Panc1 (cell line): Measurements from ENCODE around the gene SZT2. TPM values are rescaled to one million over a fixed set of nuclear protein-coding genes. Genes with fewer than 3 reads are reported as not detected.
A peak's percentile ranks its signal among the peaks of the same experiment; 100 is the strongest.
"Not testable (repeated sequence)": the region's sequence is repeated elsewhere in the genome, so short reads cannot be mapped to it uniquely, and the experiment has no call there.

Experiments used
- ATAC-seq: fragments of 200-7000 bp; cut with Tn5 transposase; 2 replicates; pipeline ENCODE4 v1.9.1; 2020; ENCODE audit warnings: mild to moderate bottlenecking, moderate library complexity
- BruUV-seq: library from RNA; stranded (reverse); fragments of 400-500 nt; replicated peaks from 2 replicates; lab custom pipeline; 2021; lab: Mats Ljungman, UMichigan
- CTCF ChIA-PET: fragments of 300-600 bp; sonication (Branson Sonifier 250); formaldehyde crosslinking; loops from one replicate; lab custom pipeline; 2022; ENCODE audit warnings: antibody characterized with exemption; lab: Charles Lee
- POLR2A ChIA-PET: fragments of 300-600 bp; sonication (Branson Sonifier 250); formaldehyde crosslinking; loops from one replicate; lab custom pipeline; 2022; ENCODE audit warnings: antibody characterized with exemption; lab: Charles Lee
- DNase-seq: peaks from one replicate; pipeline ENCODE4 v3.0.0-alpha.2; 2010; ENCODE audit warnings: low read depth, low spot score
- H3K27ac ChIP-seq: 2 replicates; pipeline ENCODE4 v1.5.1; 2011; ENCODE audit warnings: mild to moderate bottlenecking, low read length, inconsistent platforms
- H3K27me3 ChIP-seq: fragments of 200-500 bp; sonication (Bioruptor generic); 2 replicates; pipeline ENCODE4 v1.6.0; 2014; ENCODE audit warnings: low read length, inconsistent platforms; ENCODE audit not compliant: control insufficient read depth, insufficient read depth
- H3K36me3 ChIP-seq: fragments of 200-500 bp; sonication (Bioruptor generic); 2 replicates; pipeline ENCODE4 v1.5.1; 2014; ENCODE audit warnings: inconsistent platforms, mild to moderate bottlenecking, low read length, moderate library complexity; ENCODE audit not compliant: control insufficient read depth, insufficient read depth
- H3K4me1 ChIP-seq: 2 replicates; pipeline ENCODE4 v1.5.1; 2011; ENCODE audit warnings: inconsistent platforms, mild to moderate bottlenecking, low read length, moderate library complexity; ENCODE audit not compliant: control insufficient read depth, insufficient read depth
- H3K4me3 ChIP-seq, 2 experiments: 2 replicates each; pipeline ENCODE4 v1.5.1; 2011 to 2012; ENCODE audit warnings: low read depth in 2 of 2, low read length in 2 of 2, mild to moderate bottlenecking in 2 of 2, inconsistent platforms in 1 of 2, moderate library complexity in 1 of 2
- H3K9me3 ChIP-seq: fragments of 200-500 bp; sonication (Bioruptor generic); 2 replicates; pipeline ENCODE4 v1.5.1; 2014; ENCODE audit warnings: low read depth, mild to moderate bottlenecking, inconsistent platforms, low read length, moderate library complexity; ENCODE audit not compliant: control insufficient read depth, insufficient read depth
- CTCF ChIP-seq: fragments of 450-650 bp; IDR thresholded peaks from 2 replicates; pipeline ENCODE4 v1.5.1; 2017; ENCODE audit warnings: mild to moderate bottlenecking
- POLR2AphosphoS5 ChIP-seq: IDR thresholded peaks from 2 replicates; pipeline ENCODE4 v1.6.1; 2012; ENCODE audit warnings: mild to moderate bottlenecking, low read depth, low read length, moderate library complexity
- SIN3A ChIP-seq: IDR thresholded peaks from 2 replicates; pipeline ENCODE4 v1.6.1; 2012; ENCODE audit warnings: low read depth, mild to moderate bottlenecking, low read length, moderate library complexity, borderline replicate concordance; ENCODE audit not compliant: insufficient read depth
- TCF7L2 ChIP-seq: IDR thresholded peaks from 2 replicates; pipeline ENCODE4 v1.6.1; 2011; ENCODE audit warnings: mild to moderate bottlenecking, low read depth, low read length, inconsistent platforms
- in situ Hi-C: cut with HindIII; loops from 2 replicates; pipeline ENCODE4 v1.10.0; 2016; ENCODE audit warnings: low sequenced_read_pairs, low pct_unique_long_range_greater_than_20kb
- intact Hi-C: fragments of 100-400 bp; cut with micrococcal nuclease; formaldehyde crosslinking; loops from one replicate; pipeline ENCODE4 v1.10.0; 2022; ENCODE audit not compliant: unreplicated experiment
- total RNA-seq: library from RNA; stranded (reverse); gene quantifications from one replicate; pipeline ENCODE4 v1.2.1, GENCODE V29; 2021; ENCODE audit not compliant: unreplicated experiment
- TF ChIP-seq, protein P1 (sequence below), 2 experiments: IDR thresholded peaks; 2 replicates each; pipeline ENCODE4 v1.6.1; 2011 to 2012; ENCODE audit warnings: low read depth in 2 of 2, control low read depth in 1 of 2, low read length in 1 of 2, mild to moderate bottlenecking in 1 of 2, moderate library complexity in 1 of 2; ENCODE audit not compliant: insufficient read depth in 1 of 2

Gene SZT2
- total RNA-seq, 1 experiment from 2014 or later = 40.2 TPM

DNA sequence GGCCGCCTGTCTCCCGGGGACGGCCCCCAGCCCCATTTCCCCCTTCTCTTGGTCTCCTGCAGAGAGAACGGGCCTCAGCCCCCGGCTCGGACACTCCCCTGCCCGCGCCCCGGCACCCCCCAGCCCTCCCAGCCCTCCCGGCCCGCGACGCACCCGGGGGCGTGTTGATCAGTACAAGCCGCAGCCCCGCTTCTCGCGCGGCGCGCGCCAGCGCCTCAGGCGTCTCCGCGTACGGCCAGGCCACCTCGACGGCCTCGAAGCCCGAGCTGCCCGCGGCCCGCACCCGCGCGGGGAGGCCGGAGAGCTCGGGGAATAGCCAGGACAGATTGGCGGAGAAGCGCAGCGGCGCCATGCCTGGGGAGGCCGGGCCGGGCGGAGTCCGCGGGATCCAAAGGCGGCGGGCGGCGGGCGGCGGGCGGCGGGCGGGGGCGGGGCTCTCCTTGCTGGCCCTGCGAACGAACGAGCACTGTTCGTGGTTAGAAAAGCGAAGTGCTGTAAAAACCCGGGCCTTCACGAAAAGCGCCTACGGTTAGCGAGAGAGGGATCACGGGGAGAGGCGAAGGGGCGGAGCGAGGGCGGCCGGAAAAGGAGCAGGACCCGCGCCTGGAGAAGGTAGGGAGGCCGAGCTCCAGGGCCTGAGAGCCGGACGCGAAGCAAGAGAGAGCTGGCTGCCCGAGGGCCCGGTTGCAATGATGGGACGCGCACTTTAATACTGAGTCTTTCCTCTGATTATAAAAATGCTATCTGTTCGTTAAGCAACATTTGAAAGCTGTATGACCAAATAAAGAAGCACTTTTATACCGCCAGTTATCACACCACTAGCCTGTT, 64.0 kb downstream of the SZT2 start, which contains the start of gene HYI:
Gene HYI, minus strand, starts transcription at position 490 of the 828 bp plus-strand sequence. Its CDS starts 138 bp downstream, at position 352.
- POLR2A ChIA-PET = interaction anchor here (0.6 kb wide), 1 partner anchor 20 kb away, joined by 3 read pairs; no protein-coding TSS in a partner anchor
- intact Hi-C loops (no loop called here), in situ Hi-C loops (no loop called here)
- peak within 1 kb of the TSS; percentile 49 to 58 for H3K4me3 ChIP-seq
- H3K36me3 ChIP-seq = no peaks in the 10 kb centered on the region
- peaks cover 17% of the 10 kb centered on the region for H3K4me1 ChIP-seq
- no peak for TF ChIP-seq TCF7L2
- TF ChIP-seq POLR2AphosphoS5 = peak; percentile 61; the same call in 1 of the 2 replicates
- DNase-seq (peak; percentile 47), ATAC-seq (peak; percentile 83)
- BruUV-seq = no TSS peak
- peak within 1 kb of the TSS; percentile 96 for H3K27ac ChIP-seq
- no peaks in the 10 kb centered on the region for H3K9me3 ChIP-seq
- no peaks in the 10 kb centered on the region for H3K27me3 ChIP-seq
- CTCF ChIA-PET = interaction anchor here (0.7 kb wide), 1 partner anchor 39 kb away, joined by 13 read pairs; no protein-coding TSS in a partner anchor

DNA sequence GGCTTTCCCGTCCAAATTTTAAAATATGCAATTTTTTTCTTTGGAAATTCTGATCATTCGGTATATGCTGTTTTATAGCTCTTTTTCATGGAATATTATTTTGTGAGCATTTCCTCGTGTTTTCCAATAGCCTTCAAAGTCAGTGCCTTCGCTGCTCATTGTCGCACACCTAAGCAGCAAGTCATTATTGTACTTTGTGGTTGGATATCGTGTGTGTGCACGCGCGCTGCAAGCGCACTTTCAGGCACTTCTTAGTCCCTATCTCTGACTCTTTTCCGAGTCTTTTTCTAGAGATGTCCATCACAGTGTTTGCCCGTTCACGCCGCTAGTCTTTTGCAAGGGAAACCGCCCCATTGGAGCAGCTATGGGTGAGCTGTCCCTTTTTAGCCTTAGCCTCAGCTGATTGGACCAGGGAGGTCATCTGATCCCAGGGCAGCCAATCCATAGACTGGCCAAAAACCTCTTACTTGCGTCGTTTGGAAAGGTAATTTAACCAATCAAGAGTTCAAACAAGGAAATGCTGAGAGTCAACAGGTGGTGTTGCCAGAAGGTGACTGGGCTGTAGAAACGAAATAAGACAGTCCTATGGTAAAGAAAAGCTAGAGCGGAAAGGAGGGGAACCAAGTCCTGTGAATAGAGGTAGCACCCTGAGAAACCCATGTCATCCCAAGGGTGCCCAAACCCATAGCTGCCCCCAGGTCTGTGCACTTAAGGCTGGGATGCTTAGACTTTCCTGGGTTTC, 64.7 kb downstream of the SZT2 start:
- BruUV-seq = no TSS peak
- H3K27ac ChIP-seq = peak overlapping the region; percentile 96
- ChIA-PET CTCF (no interaction called here), POLR2A (interaction anchor here (0.6 to 1.0 kb wide), 2 partner anchors 19 to 70 kb away, joined by 3 to 4 read pairs; no protein-coding TSS in a partner anchor)
- no peaks in the 10 kb centered on the region for H3K27me3 ChIP-seq
- peak overlapping the region; percentile 49 to 58 for H3K4me3 ChIP-seq
- no peaks in the 10 kb centered on the region for H3K9me3 ChIP-seq
- H3K4me1 ChIP-seq = peaks cover 17% of the 10 kb centered on the region
- TF ChIP-seq POLR2AphosphoS5 (peak; percentile 10; the same call in 1 of the 2 replicates), SIN3A (no peak)
- DNase-seq (no peak), ATAC-seq (peak; percentile 66)
- in situ Hi-C loops (no loop called here), intact Hi-C loops (no loop called here)
- no peaks in the 10 kb centered on the region for H3K36me3 ChIP-seq

- BruUV-seq = no TSS peak
- H3K36me3 ChIP-seq = no peaks in the 10 kb centered on the region
- H3K4me1 ChIP-seq = peaks cover 17% of the 10 kb centered on the region
- in situ Hi-C loops = no loop called here
- ATAC-seq (no peak), DNase-seq (no peak)
- intact Hi-C loops = no loop called here
- no peak overlapping the region for H3K4me3 ChIP-seq
- H3K9me3 ChIP-seq = no peaks in the 10 kb centered on the region
- ChIA-PET POLR2A (interaction anchor here (0.6 to 1.0 kb wide), 2 partner anchors 23 to 70 kb away, joined by 4 to 7 read pairs; no protein-coding TSS in a partner anchor), CTCF (no interaction called here)
- no peak for TF ChIP-seq SIN3A
- TF ChIP-seq, protein P1, sequence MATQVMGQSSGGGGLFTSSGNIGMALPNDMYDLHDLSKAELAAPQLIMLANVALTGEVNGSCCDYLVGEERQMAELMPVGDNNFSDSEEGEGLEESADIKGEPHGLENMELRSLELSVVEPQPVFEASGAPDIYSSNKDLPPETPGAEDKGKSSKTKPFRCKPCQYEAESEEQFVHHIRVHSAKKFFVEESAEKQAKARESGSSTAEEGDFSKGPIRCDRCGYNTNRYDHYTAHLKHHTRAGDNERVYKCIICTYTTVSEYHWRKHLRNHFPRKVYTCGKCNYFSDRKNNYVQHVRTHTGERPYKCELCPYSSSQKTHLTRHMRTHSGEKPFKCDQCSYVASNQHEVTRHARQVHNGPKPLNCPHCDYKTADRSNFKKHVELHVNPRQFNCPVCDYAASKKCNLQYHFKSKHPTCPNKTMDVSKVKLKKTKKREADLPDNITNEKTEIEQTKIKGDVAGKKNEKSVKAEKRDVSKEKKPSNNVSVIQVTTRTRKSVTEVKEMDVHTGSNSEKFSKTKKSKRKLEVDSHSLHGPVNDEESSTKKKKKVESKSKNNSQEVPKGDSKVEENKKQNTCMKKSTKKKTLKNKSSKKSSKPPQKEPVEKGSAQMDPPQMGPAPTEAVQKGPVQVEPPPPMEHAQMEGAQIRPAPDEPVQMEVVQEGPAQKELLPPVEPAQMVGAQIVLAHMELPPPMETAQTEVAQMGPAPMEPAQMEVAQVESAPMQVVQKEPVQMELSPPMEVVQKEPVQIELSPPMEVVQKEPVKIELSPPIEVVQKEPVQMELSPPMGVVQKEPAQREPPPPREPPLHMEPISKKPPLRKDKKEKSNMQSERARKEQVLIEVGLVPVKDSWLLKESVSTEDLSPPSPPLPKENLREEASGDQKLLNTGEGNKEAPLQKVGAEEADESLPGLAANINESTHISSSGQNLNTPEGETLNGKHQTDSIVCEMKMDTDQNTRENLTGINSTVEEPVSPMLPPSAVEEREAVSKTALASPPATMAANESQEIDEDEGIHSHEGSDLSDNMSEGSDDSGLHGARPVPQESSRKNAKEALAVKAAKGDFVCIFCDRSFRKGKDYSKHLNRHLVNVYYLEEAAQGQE (IDR thresholded peaks at IDR 0.05; ENCODE audit: insufficient read depth in 1 of 2, low read depth in 2 of 2, low read length in 1 of 2) = no peak
- TF ChIP-seq CTCF = no peak
- TF ChIP-seq TCF7L2 = no peak
- TF ChIP-seq POLR2AphosphoS5 = no peak
- no peaks in the 10 kb centered on the region for H3K27me3 ChIP-seq
- H3K27ac ChIP-seq = peak overlapping the region; percentile 19; the same call in 1 of the 2 replicates
These were observed 65.7 kb downstream of the SZT2 start for GRCh38 chr1:43455213-43455889.

GRCh38 chr1:43458379-43458778, 68.7 kb downstream of the SZT2 start:
- H3K4me3 ChIP-seq, POLR2A ChIA-PET, in situ Hi-C loops, H3K9me3 ChIP-seq, H3K36me3 ChIP-seq, BruUV-seq, intact Hi-C loops, H3K27me3 ChIP-seq, ATAC-seq, DNase-seq, CTCF ChIA-PET, H3K4me1 ChIP-seq, H3K27ac ChIP-seq: not testable (repeated sequence)
